HL-60 (cell line): ENCODE data around the gene VPS13C.

Source experiments
- CTCF ChIP-seq: IDR thresholded peaks from one replicate; pipeline ENCODE4 v1.5.1; 2011; ENCODE audit warnings: low read length, control low read depth, inconsistent platforms; ENCODE audit not compliant: insufficient read depth
- GABPA ChIP-seq: IDR thresholded peaks from 2 replicates; pipeline ENCODE4 v1.6.1; 2012; ENCODE audit warnings: low read depth
- POLR2AphosphoS5 ChIP-seq: IDR thresholded peaks from 2 replicates; pipeline ENCODE4 v1.6.1; 2012; ENCODE audit warnings: low read depth
- SPI1 ChIP-seq: IDR thresholded peaks from 2 replicates; pipeline ENCODE4 v1.6.1; 2012; ENCODE audit warnings: low read depth, mild to moderate bottlenecking, borderline replicate concordance
- TF ChIP-seq, protein P1 (sequence below): IDR thresholded peaks from 2 replicates; pipeline ENCODE4 v1.6.1; 2012; ENCODE audit warnings: low read depth; ENCODE audit not compliant: insufficient replicate concordance

DNA sequence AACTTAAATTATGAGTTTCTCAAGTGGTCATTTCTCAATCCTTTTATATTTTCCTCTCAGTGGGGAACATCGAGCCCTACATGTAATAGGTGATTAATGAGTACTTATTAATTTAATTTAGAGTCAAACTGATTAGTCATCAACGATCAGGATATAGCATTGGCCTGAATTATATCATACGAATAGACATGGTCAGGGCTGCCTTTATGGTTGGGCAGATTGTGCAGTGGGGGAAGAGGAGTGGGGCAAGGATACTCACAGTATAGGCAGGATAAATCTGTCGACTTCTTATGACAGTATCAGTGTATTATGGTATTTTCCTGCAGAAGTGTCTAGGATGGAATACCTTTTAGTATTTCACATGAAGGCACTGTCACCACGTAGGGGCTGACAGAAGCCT, 33.6 kb upstream of the VPS13C start:
- TF ChIP-seq CTCF (no peak), GABPA (no peak), POLR2AphosphoS5 (no peak), SPI1 (no peak)
- TF ChIP-seq, protein P1, sequence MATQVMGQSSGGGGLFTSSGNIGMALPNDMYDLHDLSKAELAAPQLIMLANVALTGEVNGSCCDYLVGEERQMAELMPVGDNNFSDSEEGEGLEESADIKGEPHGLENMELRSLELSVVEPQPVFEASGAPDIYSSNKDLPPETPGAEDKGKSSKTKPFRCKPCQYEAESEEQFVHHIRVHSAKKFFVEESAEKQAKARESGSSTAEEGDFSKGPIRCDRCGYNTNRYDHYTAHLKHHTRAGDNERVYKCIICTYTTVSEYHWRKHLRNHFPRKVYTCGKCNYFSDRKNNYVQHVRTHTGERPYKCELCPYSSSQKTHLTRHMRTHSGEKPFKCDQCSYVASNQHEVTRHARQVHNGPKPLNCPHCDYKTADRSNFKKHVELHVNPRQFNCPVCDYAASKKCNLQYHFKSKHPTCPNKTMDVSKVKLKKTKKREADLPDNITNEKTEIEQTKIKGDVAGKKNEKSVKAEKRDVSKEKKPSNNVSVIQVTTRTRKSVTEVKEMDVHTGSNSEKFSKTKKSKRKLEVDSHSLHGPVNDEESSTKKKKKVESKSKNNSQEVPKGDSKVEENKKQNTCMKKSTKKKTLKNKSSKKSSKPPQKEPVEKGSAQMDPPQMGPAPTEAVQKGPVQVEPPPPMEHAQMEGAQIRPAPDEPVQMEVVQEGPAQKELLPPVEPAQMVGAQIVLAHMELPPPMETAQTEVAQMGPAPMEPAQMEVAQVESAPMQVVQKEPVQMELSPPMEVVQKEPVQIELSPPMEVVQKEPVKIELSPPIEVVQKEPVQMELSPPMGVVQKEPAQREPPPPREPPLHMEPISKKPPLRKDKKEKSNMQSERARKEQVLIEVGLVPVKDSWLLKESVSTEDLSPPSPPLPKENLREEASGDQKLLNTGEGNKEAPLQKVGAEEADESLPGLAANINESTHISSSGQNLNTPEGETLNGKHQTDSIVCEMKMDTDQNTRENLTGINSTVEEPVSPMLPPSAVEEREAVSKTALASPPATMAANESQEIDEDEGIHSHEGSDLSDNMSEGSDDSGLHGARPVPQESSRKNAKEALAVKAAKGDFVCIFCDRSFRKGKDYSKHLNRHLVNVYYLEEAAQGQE, result no peak
